Stimulated activated CD8-positive, alpha-beta memory T cell treated with anti-CD3 and anti-CD28 coated beads, Interleukin-15, amount 100 ng/mL, for 4 hours (primary cell): ENCODE results near the gene OR4D2.
"Not testable (repeated sequence)": the region's sequence is repeated elsewhere in the genome, so short reads cannot be mapped to it uniquely, and the experiment has no call there.

Experiments used
- DNase-seq, 2 donors: peaks; one replicate each; pipeline ENCODE4 v3.0.0-alpha.2; 2020; ENCODE audit warnings: low read depth in 2 of 2

The OR4D2 gene

GRCh38 chr17:58166682-58167081 is at the start of gene OR4D2:
TSS of gene OR4D2 (plus strand) at chr17:58166982. CDS start at chr17:58169656, 2,674 bp downstream.
- no peak for DNase-seq

GRCh38 chr17:58117382-58117781 is 49.4 kb upstream of the OR4D2 start:
- no peak for DNase-seq

GRCh38 chr17:58119491-58119890 is 47.3 kb upstream of the OR4D2 start:
- no peak for DNase-seq

- peak in 1 of 2 donors; percentile 3 for DNase-seq
Measured at GRCh38 chr17:58120195-58120822, 46.5 kb upstream of the OR4D2 start.

GRCh38 chr17:58121925-58122324 is 44.9 kb upstream of the OR4D2 start:
- no peak for DNase-seq

GRCh38 chr17:58127846-58128245 is 38.9 kb upstream of the OR4D2 start:
- no peak for DNase-seq

- DNase-seq: not testable (repeated sequence)
Measured at GRCh38 chr17:58132697-58133096, 34.1 kb upstream of the OR4D2 start.

GRCh38 chr17:58136669-58137279 is 30.0 kb upstream of the OR4D2 start:
- DNase-seq: no peak

GRCh38 chr17:58141505-58141904 is 25.3 kb upstream of the OR4D2 start:
- DNase-seq: no peak

GRCh38 chr17:58143335-58143734 is 23.4 kb upstream of the OR4D2 start:
- not testable (repeated sequence) for DNase-seq

- DNase-seq: no peak
Measured at GRCh38 chr17:58144801-58145200, 22.0 kb upstream of the OR4D2 start.

GRCh38 chr17:58147930-58148434 is 18.8 kb upstream of the OR4D2 start, which contains the start of gene OR4D1:
TSS of gene OR4D1 (plus strand) at chr17:58148384. CDS start at chr17:58155154, 6,770 bp downstream.
- no peak for DNase-seq

- no peak for DNase-seq
Measured at GRCh38 chr17:58148609-58149008, 18.2 kb upstream of the OR4D2 start.

GRCh38 chr17:58150394-58150793 is 16.4 kb upstream of the OR4D2 start:
- no peak for DNase-seq

GRCh38 chr17:58153046-58153445 is 13.7 kb upstream of the OR4D2 start:
- DNase-seq: peak; percentile 4 to 13

GRCh38 chr17:58153671-58154070 is 13.1 kb upstream of the OR4D2 start:
- DNase-seq: no peak

- DNase-seq: peak; percentile 18
Measured at GRCh38 chr17:58156839-58157803, 9.7 kb upstream of the OR4D2 start.

GRCh38 chr17:58158181-58158580 is 8.6 kb upstream of the OR4D2 start:
- DNase-seq: no peak

- no peak for DNase-seq
Measured at GRCh38 chr17:58161566-58161965, 5.2 kb upstream of the OR4D2 start.

GRCh38 chr17:58165981-58166380 is 801 bp upstream of the OR4D2 start:
- no peak for DNase-seq

GRCh38 chr17:58170622-58171021 is 3.8 kb downstream of the OR4D2 start:
- DNase-seq: no peak
